DOHH2 (cell line): Measurements from ENCODE around the gene AGXT.

Source experiments
- H3F3A ChIP-seq: fragments of 200-600 bp; sonication (generic), shearing (Covaris generic); 2 replicates; pipeline ENCODE4 v1.6.0; 2016; ENCODE audit warnings: antibody characterized with exemption, mild to moderate bottlenecking; ENCODE audit not compliant: control insufficient read depth, insufficient read depth
- H3K27ac ChIP-seq: fragments of 200-600 bp; sonication (generic); 2 replicates; pipeline ENCODE4 v1.5.1; 2014; ENCODE audit warnings: low read depth, mild to moderate bottlenecking, low read length, moderate library complexity
- H3K27me3 ChIP-seq: fragments of 200-600 bp; sonication (generic); 2 replicates; pipeline ENCODE4 v1.6.1; 2014; ENCODE audit warnings: mild to moderate bottlenecking, low read length, mixed read lengths; ENCODE audit not compliant: control insufficient read depth
- H3K36me3 ChIP-seq: fragments of 200-600 bp; sonication (generic); 2 replicates; pipeline ENCODE4 v1.6.1; 2014; ENCODE audit warnings: mild to moderate bottlenecking, low read length, moderate library complexity, mixed read lengths; ENCODE audit not compliant: control insufficient read depth
- H3K4me1 ChIP-seq: fragments of 200-600 bp; sonication (generic); 2 replicates; pipeline ENCODE4 v1.6.1; 2014; ENCODE audit warnings: mild to moderate bottlenecking, low read length, mixed read lengths; ENCODE audit not compliant: control insufficient read depth
- H3K4me2 ChIP-seq: fragments of 200-600 bp; sonication (generic); 2 replicates; pipeline ENCODE4 v1.6.0; 2014; ENCODE audit warnings: mild to moderate bottlenecking, low read length, moderate library complexity
- H3K4me3 ChIP-seq: fragments of 200-600 bp; sonication (generic); 2 replicates; pipeline ENCODE4 v1.5.1; 2014; ENCODE audit warnings: mild to moderate bottlenecking, low read length, mixed read lengths
- H3K79me2 ChIP-seq: fragments of 200-600 bp; sonication (generic); 2 replicates; pipeline ENCODE4 v1.6.1; 2014; ENCODE audit warnings: mild to moderate bottlenecking, low read length, mixed read lengths; ENCODE audit not compliant: control insufficient read depth
- H3K9me2 ChIP-seq: fragments of 200-600 bp; sonication (generic); replicated peaks from 2 replicates; pipeline ENCODE4 v1.6.1; 2014; ENCODE audit warnings: mild to moderate bottlenecking, low read length, mixed read lengths; ENCODE audit not compliant: control insufficient read depth
- H3K9me3 ChIP-seq: fragments of 200-600 bp; sonication (generic); 2 replicates; pipeline ENCODE4 v1.6.1; 2014; ENCODE audit warnings: antibody characterized with exemption, low read length, mixed read lengths; ENCODE audit not compliant: control insufficient read depth, insufficient read depth
- H4K20me1 ChIP-seq: fragments of 200-600 bp; sonication (generic); 2 replicates; pipeline ENCODE4 v1.6.0; 2014; ENCODE audit warnings: low read depth, mild to moderate bottlenecking, antibody characterized with exemption, low read length, moderate library complexity; ENCODE audit not compliant: control insufficient read depth, insufficient read depth
- EZH2phosphoT487 ChIP-seq: fragments of 200-600 bp; sonication (generic); IDR thresholded peaks from 2 replicates; pipeline ENCODE4 v1.6.1; 2017; ENCODE audit warnings: borderline replicate concordance, mild to moderate bottlenecking, antibody characterized with exemption, low read length, moderate library complexity, mixed read lengths
- TF ChIP-seq, protein P1 (sequence below): fragments of 200-600 bp; sonication (generic); IDR thresholded peaks from one replicate; pipeline ENCODE4 v1.5.1; 2014; ENCODE audit warnings: antibody characterized with exemption, mild to moderate bottlenecking, low read depth, low read length; ENCODE audit not compliant: poor library complexity, severe bottlenecking

AGXT gene

DNA sequence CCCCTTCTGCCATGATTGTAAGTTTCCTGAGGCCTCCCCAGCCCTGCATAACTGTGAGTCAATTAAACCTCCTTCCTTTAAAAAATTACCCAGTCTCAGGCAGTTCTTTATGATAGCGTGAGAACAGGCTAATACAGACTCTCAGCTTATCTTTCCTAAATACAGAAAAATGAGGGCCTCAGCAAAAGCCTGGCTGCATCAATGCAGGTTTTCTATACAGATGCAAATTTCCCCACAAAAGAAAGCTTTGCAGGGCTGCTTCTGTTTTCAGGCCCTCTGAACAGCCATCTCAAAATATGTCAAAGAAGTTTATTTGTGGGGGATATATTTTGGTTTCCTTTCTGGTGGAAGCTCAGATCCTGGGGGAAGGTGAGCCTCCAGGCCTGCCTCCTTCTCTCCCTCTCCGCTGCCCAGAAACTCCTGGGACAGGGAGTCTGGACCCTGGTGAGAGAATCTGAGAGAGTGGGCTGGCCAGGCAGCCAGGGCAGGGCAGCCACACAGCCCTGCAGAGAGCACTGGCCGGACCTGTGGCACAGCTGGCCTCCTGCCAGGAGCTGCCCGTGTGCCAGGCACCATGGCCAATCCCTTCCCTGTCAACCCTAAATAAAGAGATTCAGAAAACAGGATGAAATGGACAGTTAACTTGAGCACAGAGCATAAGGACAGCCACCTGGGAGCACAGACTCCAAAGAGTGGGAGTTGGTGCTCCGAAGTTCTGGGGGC lies 21.6 kb upstream of the AGXT start:
- H3K9me3 ChIP-seq = no peaks in the 10 kb centered on the region
- no peaks in the 10 kb centered on the region for H4K20me1 ChIP-seq
- no peaks in the 10 kb centered on the region for H3F3A ChIP-seq
- H3K4me2 ChIP-seq = no peak overlapping the region
- no peak overlapping the region for H3K4me3 ChIP-seq
- no peak overlapping the region for H3K27ac ChIP-seq
- H3K27me3 ChIP-seq = no peaks in the 10 kb centered on the region
- H3K79me2 ChIP-seq = no peaks in the 10 kb centered on the region
- no peak for TF ChIP-seq EZH2phosphoT487
- TF ChIP-seq, protein P1, sequence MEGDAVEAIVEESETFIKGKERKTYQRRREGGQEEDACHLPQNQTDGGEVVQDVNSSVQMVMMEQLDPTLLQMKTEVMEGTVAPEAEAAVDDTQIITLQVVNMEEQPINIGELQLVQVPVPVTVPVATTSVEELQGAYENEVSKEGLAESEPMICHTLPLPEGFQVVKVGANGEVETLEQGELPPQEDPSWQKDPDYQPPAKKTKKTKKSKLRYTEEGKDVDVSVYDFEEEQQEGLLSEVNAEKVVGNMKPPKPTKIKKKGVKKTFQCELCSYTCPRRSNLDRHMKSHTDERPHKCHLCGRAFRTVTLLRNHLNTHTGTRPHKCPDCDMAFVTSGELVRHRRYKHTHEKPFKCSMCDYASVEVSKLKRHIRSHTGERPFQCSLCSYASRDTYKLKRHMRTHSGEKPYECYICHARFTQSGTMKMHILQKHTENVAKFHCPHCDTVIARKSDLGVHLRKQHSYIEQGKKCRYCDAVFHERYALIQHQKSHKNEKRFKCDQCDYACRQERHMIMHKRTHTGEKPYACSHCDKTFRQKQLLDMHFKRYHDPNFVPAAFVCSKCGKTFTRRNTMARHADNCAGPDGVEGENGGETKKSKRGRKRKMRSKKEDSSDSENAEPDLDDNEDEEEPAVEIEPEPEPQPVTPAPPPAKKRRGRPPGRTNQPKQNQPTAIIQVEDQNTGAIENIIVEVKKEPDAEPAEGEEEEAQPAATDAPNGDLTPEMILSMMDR = no peak
- no peaks in the 10 kb centered on the region for H3K36me3 ChIP-seq
- no peaks in the 10 kb centered on the region for H3K9me2 ChIP-seq
- no peaks in the 10 kb centered on the region for H3K4me1 ChIP-seq

DNA sequence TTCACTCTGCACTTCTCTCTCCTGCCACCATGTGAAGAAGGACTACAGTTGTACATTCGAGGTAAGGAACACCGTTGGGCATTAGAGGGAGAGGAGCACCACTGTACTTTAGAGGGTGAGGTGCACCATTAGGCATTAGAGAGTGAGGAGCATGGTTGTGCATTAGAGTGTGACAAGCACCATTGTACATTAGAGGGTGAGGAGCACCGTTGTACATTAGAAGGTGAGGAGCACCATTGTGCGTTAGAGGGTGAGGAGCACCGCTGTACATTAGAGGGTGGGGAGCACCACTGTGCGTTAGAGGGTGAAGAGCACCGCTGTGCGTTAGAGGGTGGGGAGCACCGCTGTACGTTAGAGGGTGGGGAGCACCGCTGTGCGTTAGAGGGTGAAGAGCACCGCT lies 20.8 kb upstream of the AGXT start:
- Histone ChIP-seq H3K9me3 (no peaks in the 10 kb centered on the region), H3K36me3 (no peaks in the 10 kb centered on the region), H3K4me2 (no peak overlapping the region), H3K4me3 (no peak overlapping the region), H3K4me1 (no peaks in the 10 kb centered on the region), H4K20me1 (no peaks in the 10 kb centered on the region), H3K27ac (no peak overlapping the region), H3F3A (no peaks in the 10 kb centered on the region), H3K27me3 (no peaks in the 10 kb centered on the region), H3K79me2 (no peaks in the 10 kb centered on the region), H3K9me2 (no peaks in the 10 kb centered on the region)
- no peak for TF ChIP-seq EZH2phosphoT487
- TF ChIP-seq, protein P1 = no peak

DNA sequence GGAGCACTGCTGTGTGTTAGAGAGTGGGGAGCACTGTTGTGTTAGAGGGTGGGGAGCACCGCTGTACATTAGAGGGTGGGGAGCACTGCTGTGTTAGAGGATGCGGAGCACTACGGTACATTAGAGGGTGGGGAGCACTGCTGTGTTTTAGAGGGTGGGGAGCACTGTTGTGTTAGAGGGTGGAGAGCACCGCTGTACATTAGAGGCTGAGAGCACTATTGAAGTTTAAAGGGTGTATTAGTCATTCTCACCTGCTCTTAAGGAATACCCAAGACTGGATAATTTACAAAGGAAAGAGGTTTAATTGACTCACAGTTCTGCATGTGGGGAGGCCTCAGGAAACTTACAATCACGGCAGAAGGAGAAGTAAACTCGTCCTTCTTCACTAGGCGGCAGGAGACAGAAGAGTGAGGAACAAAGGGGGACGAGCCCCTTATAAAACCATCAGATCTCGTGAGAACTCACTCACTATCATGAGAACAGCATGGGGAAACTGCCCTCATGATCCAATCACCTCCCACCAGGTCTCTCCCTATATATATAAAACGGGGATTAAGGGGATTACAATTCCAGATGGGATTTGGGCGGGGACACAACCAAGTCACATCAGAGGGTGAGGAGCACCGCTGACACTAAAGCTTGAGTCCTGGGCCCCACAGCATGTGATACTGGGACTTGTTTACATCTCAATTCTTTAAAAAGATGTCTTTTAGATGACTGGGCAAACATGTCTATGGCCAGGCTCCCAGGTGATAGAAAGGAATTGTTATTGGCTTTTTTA lies 19.5 kb upstream of the AGXT start:
- Histone ChIP-seq H3K4me1 (no peaks in the 10 kb centered on the region), H3K9me3 (no peaks in the 10 kb centered on the region), H3K4me3 (no peak overlapping the region), H3K27ac (no peak overlapping the region), H3K79me2 (no peaks in the 10 kb centered on the region), H3K36me3 (no peaks in the 10 kb centered on the region), H3K27me3 (no peaks in the 10 kb centered on the region), H3F3A (no peaks in the 10 kb centered on the region), H3K9me2 (no peaks in the 10 kb centered on the region), H4K20me1 (no peaks in the 10 kb centered on the region), H3K4me2 (no peak overlapping the region)
- no peak for TF ChIP-seq EZH2phosphoT487
- TF ChIP-seq, protein P1 = no peak
